ENCODE measurements around the gene UHMK1.

The UHMK1 gene

GRCh38 chr1:162527314-162527713 is 29.7 kb downstream of the UHMK1 start:
- no peak for DNase-seq (ENCODE audit: low read depth in 2 of 3, low spot score in 1 of 3)

DNA sequence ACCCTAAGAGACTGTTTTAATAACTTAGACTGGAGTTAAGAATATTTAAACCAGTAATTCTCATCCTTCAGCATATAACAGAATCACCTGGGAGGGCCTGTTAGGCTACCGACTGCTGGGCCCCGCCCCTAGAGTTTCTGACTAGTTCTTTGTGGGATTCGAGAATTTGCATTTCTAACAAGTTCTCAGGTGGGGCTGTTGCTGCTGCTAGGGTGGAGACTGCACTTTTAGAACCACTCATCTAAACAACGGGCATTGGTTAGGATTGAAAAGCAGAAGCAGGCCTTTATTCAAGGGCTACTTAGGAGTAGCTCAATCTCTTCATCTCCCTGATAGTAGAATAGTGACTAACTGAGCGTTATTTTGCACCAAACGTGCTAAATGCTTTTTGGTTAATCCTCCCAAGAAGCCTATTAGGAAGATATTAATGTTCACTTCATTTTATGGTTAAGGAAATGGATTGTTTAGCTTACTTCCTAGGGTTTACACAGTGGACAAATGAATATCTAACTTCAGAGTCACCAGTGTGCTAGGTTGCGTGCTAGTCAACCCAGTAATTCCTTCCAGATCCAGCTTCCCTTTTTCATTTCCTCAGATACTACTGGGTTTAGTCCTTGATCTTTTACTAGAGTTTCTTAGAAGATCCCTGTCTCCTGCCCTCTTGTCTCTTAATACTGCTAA is 32.8 kb downstream of the UHMK1 start:
- no peak for DNase-seq (ENCODE audit: low read depth in 2 of 3, low spot score in 1 of 3)

GRCh38 chr1:162530988-162531319 is 33.3 kb downstream of the UHMK1 start:
- no peak for DNase-seq (ENCODE audit: low read depth in 2 of 3, low spot score in 1 of 3)

GRCh38 chr1:162535501-162535900 is 37.9 kb downstream of the UHMK1 start:
- no peak for DNase-seq (ENCODE audit: low read depth in 2 of 3, low spot score in 1 of 3)

GRCh38 chr1:162536511-162536910 is 38.9 kb downstream of the UHMK1 start:
- DNase-seq (ENCODE audit: low read depth in 2 of 3, low spot score in 1 of 3): no peak

DNA sequence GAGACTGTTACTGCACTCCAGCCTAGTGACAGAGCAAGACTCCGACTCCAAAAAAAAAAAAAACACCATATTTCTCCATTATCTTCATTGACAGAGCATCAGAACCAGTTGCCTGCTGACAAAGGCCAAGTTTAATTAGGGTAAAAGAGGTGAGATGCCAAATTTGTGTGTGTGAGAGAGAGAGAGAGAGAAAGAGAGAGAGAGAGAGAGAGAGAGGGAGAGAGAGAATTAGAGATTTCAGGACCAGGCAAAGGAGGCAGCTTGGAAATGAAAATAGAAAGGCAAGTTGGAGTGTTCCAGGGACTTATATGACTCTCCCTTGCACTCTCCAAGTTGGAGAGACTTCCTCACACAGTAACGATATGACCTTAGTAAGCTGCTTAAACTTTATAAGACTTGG is 39.6 kb downstream of the UHMK1 start:
- DNase-seq (ENCODE audit: low read depth in 2 of 3, low spot score in 1 of 3): no peak

DNA sequence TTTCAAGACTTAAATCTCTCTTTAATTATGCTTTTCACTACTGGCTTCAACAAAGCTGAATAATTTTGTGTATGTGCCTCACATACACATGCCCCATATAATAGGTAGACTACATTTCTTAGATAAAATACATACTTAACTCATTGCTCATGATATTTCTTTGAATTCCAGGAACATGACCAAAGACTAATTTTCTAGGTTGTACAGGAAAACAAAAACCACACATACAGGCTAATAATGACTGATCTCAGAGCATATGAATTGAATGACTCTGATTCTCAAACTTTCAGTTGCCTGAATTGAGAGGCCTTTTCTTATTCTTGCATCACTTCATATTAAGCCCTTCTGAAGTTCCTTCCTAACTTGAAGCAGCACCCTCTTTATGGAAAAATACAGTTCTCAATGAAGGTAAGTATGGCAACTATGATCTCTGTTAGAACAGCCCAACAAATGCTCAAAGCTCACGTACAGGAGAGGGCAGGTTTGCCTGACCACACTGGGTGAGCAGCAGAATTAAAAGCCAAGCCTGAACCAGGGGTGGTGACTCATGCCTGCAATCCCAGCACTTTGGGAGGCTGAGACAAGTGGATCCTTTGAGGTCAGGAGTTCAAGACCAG is 41.3 kb downstream of the UHMK1 start:
- DNase-seq (ENCODE audit: low read depth in 2 of 3, low spot score in 1 of 3): no peak

DNA sequence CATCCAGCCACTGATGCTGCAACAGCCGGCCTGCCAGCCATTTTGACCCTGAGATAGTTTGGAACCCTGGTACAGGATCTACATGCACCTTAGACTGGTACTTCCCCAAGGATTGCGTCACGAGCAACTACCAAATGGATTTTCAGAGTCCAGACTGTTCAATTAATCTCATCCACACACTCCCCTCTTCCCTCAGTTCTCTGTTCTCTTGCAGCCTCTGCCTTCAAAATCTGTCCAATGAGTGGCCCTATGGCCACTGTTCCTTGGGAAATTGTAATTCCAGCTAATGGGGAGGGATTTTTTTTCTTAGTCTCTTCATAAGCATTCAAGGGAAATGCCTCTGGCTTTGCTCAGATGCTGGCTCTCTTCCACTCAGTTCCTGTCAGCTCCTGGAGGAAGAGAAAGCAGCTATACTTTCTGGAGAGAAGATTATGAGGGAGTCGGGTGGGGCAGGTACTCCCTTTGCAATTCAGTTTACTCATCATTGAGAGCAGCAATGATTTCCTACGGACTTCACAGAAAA is 44.1 kb downstream of the UHMK1 start:
- DNase-seq (ENCODE audit: low read depth in 2 of 3, low spot score in 1 of 3): no peak

DNA sequence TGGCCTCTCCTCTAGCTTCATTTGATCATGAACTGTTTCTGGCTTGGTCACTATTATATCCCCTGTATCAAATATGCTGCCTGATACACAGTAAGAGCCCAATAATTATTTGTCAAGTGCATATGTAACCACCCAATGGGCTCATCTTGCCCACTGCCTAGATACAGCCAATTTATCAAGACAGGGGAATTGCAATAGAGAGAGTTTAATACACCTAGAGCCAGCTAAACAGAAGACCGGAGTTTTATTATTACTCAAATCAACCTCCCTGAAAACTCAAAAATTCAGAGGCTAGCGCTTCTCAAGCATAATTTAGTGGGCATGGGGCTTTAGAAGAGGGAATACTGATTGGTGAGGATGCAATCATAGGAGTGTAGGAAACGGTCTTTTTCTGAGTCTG is 45.6 kb downstream of the UHMK1 start:
- no peak for DNase-seq (ENCODE audit: low read depth in 2 of 3, low spot score in 1 of 3)

DNA sequence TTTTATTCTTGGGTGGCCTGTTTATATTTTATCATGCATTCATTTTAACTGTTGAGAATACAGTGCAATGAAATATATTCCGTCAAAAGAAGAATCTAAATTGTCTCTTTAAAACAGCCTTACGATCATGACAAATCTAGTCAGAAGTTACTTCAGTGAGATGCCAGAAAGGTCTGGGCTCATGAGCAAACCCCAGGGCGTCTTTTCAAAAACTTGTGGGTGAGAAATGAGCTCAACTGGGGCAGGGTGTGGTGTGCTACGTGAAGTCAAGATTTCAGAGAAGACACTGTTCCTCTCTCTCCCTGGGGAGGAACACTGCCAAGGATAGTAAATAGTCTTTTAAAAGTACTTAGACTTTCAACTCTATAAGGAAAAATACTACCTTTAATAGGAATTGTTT is 50.6 kb downstream of the UHMK1 start:
- DNase-seq (ENCODE audit: low read depth in 2 of 3, low spot score in 1 of 3): no peak

DNA sequence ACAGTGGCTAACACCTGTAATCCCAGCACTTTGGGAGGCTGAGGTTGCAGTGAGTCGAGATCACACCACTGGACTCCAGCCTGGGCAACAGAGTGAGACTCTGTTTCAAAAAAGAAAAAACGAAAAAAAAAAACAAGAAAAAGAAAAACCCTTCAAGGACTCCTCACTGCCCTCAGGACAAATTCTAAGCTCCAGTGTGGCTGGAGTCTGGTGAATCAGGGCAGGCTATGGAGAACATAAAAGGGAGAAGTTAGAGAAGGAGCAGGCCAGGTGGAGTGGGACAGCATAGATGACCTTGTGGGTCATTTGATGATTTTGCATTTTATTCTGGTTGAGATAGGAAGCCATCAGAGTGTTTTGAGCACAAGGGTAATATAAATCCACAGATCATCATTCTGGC is 51.4 kb downstream of the UHMK1 start:
- DNase-seq (ENCODE audit: low read depth in 2 of 3, low spot score in 1 of 3): no peak

DNA sequence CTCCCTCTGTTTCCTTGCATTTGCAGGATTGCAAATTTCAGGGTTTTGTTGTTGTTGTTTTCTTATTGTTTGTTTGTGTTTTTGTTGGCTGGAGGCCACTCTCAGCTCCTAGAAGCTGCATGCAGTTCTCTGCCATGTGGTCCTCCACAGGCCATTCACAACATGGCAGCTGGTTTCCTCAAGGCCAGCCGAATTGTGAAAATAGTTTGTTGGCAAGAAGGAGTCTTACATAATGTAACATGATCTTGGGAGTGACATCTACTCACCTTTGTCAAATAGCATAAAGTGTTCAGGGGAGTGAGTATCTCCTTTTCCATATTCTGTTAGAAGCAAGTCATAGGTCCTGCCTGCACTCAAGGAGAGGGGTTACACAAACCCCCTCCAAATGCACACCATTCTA is 53.3 kb downstream of the UHMK1 start:
- no peak for DNase-seq (ENCODE audit: low read depth in 2 of 3, low spot score in 1 of 3)

DNA sequence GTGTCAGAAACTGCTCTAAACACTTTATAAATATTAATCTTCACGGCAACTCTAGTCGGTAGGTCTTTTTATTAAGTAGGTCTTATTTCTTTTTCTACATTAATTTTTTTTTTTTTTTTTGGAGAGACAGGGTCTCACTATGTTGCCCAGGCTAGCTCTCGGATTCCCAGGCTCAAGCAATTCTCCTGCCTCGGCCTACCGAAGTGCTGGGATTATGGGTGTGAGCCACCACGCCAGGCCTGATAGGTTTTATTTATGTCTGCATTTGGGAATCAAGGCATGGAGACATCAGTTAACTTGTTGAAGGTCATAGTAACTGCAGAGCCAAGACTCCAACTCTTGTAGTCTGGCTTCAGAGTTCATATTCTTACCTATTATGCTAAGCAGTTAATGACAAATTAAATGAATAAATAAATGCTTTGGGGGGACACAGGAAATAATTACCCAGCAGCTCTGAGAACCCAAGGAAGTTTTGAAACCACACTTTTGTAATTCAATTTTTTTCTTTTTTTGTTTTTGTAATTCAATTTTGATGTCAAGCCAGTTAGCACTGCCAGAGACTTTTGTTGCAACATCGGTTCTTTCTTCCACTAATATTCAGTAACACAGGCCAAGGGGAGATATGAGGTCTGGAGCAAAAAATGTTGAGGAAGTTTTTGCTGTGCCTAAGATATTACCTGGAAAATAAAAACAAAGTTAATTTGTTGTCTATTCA is 54.5 kb downstream of the UHMK1 start:
- no peak for DNase-seq (ENCODE audit: low read depth in 2 of 3, low spot score in 1 of 3)

- DNase-seq (ENCODE audit: low read depth in 2 of 3, low spot score in 1 of 3): no peak
Measured at GRCh38 chr1:162552684-162553252, 55.1 kb downstream of the UHMK1 start.

GRCh38 chr1:162554258-162554657 is 56.6 kb downstream of the UHMK1 start:
- DNase-seq (ENCODE audit: low read depth in 2 of 3, low spot score in 1 of 3): no peak

DNA sequence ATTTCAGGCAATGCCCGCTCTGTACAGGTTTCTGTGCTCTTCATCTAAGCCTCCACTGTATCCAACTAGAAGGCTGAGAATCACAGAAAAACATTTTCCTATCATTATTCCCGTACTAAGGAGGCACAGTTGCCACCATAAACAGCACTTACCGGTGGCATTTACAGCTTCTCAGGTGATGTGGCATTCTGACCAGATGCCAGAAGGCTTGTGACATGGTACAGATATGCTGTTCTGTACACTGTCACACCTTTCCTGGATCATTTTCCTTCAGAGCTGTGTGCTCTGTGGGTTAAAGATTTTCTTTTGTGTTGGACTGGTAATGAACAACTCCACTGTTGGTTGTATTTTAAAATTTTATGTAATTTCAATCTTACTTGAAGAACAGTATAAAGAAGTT is 59.9 kb downstream of the UHMK1 start:
- DNase-seq (ENCODE audit: low read depth in 2 of 3, low spot score in 1 of 3): no peak

GRCh38 chr1:162560303-162561036 is 62.9 kb downstream of the UHMK1 start:
- no peak for DNase-seq (ENCODE audit: low read depth in 2 of 3, low spot score in 1 of 3)

GRCh38 chr1:162561037-162561615 is 63.5 kb downstream of the UHMK1 start:
- DNase-seq (ENCODE audit: low read depth in 2 of 3, low spot score in 1 of 3): peak; percentile 94 to 98 (median 96)

- no peak for DNase-seq (ENCODE audit: low read depth in 2 of 3, low spot score in 1 of 3)
Measured at GRCh38 chr1:162561616-162562469, 64.2 kb downstream of the UHMK1 start, which contains the start of gene UAP1. Gene UAP1 (plus strand): TSS chr1:162561722. CDS start chr1:162566069, 4,347 bp downstream.

- DNase-seq (ENCODE audit: low read depth in 2 of 3, low spot score in 1 of 3): no peak
Measured at GRCh38 chr1:162562470-162562828, 64.8 kb downstream of the UHMK1 start.
